Lung (tissue), 12 donors: ENCODE results near the gene NATD1. TPM values are rescaled to one million over a fixed set of nuclear protein-coding genes. Genes with fewer than 3 reads are reported as not detected.

Experiments used
- ATAC-seq: fragments of 200-7000 bp; cut with Tn5 transposase; one replicate; pipeline ENCODE4 v1.9.1; 2020; ENCODE audit warnings: moderate number of reproducible peaks; ENCODE audit not compliant: insufficient read depth, low FRiP score
- DNase-seq, 3 donors: peaks; one replicate each; pipeline ENCODE4 v3.0.0-alpha.2; 2013 to 2017
- H3K27ac ChIP-seq, 2 donors: one replicate each; pipeline ENCODE4 v1.5.1; 2013; ENCODE audit warnings: mild to moderate bottlenecking in 2 of 2, moderate library complexity in 2 of 2, control low read depth in 1 of 2, inconsistent platforms in 1 of 2, low read depth in 1 of 2, low read length in 1 of 2
- H3K27me3 ChIP-seq, 3 donors: one replicate each; pipeline ENCODE4 v1.5.1; 2013; ENCODE audit warnings: low read length in 2 of 3; ENCODE audit not compliant: control insufficient read depth in 3 of 3, insufficient read depth in 3 of 3
- H3K36me3 ChIP-seq, 4 donors: one replicate each; pipeline ENCODE4 v1.5.1; 2013; ENCODE audit warnings: low read length in 4 of 4, mild to moderate bottlenecking in 1 of 4, moderate library complexity in 1 of 4; ENCODE audit not compliant: control insufficient read depth in 4 of 4, insufficient read depth in 4 of 4
- H3K4me1 ChIP-seq, 5 donors: one replicate each; pipeline ENCODE4 v1.5.1; 2013; ENCODE audit warnings: low read length in 5 of 5, mild to moderate bottlenecking in 2 of 5, moderate library complexity in 1 of 5; ENCODE audit not compliant: control insufficient read depth in 5 of 5, insufficient read depth in 5 of 5
- H3K4me3 ChIP-seq: one replicate; pipeline ENCODE4 v1.5.1; 2013; ENCODE audit warnings: mild to moderate bottlenecking, control low read depth, moderate library complexity
- H3K9ac ChIP-seq, 2 donors: one replicate each; pipeline ENCODE4 v1.5.1; 2013; ENCODE audit warnings: low read length in 2 of 2, control low read depth in 1 of 2; ENCODE audit not compliant: insufficient read depth in 1 of 2
- H3K9me3 ChIP-seq, 4 donors: one replicate each; pipeline ENCODE4 v1.5.1; 2013; ENCODE audit warnings: low read length in 3 of 4, mild to moderate bottlenecking in 1 of 4, moderate library complexity in 1 of 4; ENCODE audit not compliant: control insufficient read depth in 4 of 4, insufficient read depth in 3 of 4
- CTCF ChIP-seq: IDR thresholded peaks from 2 replicates; pipeline ENCODE4 v1.5.1; 2012; ENCODE audit warnings: mild to moderate bottlenecking; ENCODE audit errors: control extremely low read depth, extremely low read depth
- WGBS, 2 donors: extraction: QIAGEN DNeasy Blood & Tissue Kit; methylation state at CpG; one replicate each; pipeline ENCODE4 v1.1.7; 2013; 5-methylcytosine and 5-hydroxymethylcytosine counted together
- polyA plus RNA-seq, 2 donors: library from polyadenylated mRNA; stranded (reverse); fragments of 200-250 nt; gene quantifications; one replicate each; pipeline ENCODE4 v1.2.1, GENCODE V29; 2013
- total RNA-seq, 2 donors: library from RNA; depleted of rRNA in 1 of 2; stranded (reverse); fragments of >200 nt in 1 of 2; gene quantifications; one replicate each; pipeline ENCODE4 v1.2.1, GENCODE V29; 2014 to 2021
- donor health status: control.
- donor health status: control.
- donor health status: Bipolar disorder and iron deficiency.
- donor health status: healthy.
- donor health status: DM: yes; HTN: yes; CAD: no.

The NATD1 gene
- total and polyA plus RNA-seq, 4 donors, result 4.8 to 8.1 (median 6.6) TPM

- ATAC-seq (no peak), DNase-seq (no peak)
- H3K36me3 ChIP-seq, result no peaks in the 10 kb centered on the region
- H3K4me1 ChIP-seq, result no peaks in the 10 kb centered on the region
- H3K9me3 ChIP-seq, result peaks cover 0 to 6% (median 1%) of the 10 kb centered on the region in 4 donors
- H3K4me3 ChIP-seq, result no peak overlapping the region
- H3K9ac ChIP-seq, result no peak overlapping the region
- no peak for TF ChIP-seq CTCF
- H3K27me3 ChIP-seq, result no peaks in the 10 kb centered on the region
- no peak overlapping the region for H3K27ac ChIP-seq
- 71 to 77% methylated on average over 7 of the region's 7 CpGs for WGBS, 2 donors
Observed at GRCh38 chr17:21233581-21234347, 19.4 kb downstream of the NATD1 start.

GRCh38 chr17:21232033-21232749, 21.0 kb downstream of the NATD1 start:
- Histone ChIP-seq H3K36me3 (no peaks in the 10 kb centered on the region), H3K9me3 (peaks cover 0 to 6% (median 1%) of the 10 kb centered on the region in 4 donors), H3K4me3 (no peak overlapping the region), H3K9ac (no peak overlapping the region), H3K4me1 (no peaks in the 10 kb centered on the region), H3K27me3 (no peaks in the 10 kb centered on the region), H3K27ac (no peak overlapping the region)
- TF ChIP-seq CTCF, result no peak
- DNase-seq (no peak), ATAC-seq (no peak)
- 91% methylated on average over 4 of the region's 4 CpGs for WGBS, 2 donors

- no peaks in the 10 kb centered on the region for H3K36me3 ChIP-seq
Observed at GRCh38 chr17:21231533-21231932, 21.7 kb downstream of the NATD1 start.

More at GRCh38 chr17:21231533-21231932, 21.7 kb downstream of the NATD1 start:
- ATAC-seq (no peak), DNase-seq (no peak)
- Histone ChIP-seq H3K9me3 (peaks cover 0 to 6% (median 1%) of the 10 kb centered on the region in 4 donors), H3K9ac (no peak overlapping the region), H3K4me3 (no peak overlapping the region), H3K27me3 (no peaks in the 10 kb centered on the region), H3K27ac (no peak overlapping the region), H3K4me1 (no peaks in the 10 kb centered on the region)
- 75 to 80% methylated on average over 6 of the region's 6 CpGs for WGBS, 2 donors
- no peak for TF ChIP-seq CTCF
